SK-N-SH (cell line): ENCODE measurements around the gene RAPSN. TPM values are rescaled to one million over a fixed set of nuclear protein-coding genes. Genes with fewer than 3 reads are reported as not detected.

Experiments used
- CTCF ChIA-PET: fragments of 300-600, 350-600 bp; formaldehyde crosslinking; extraction: SDS; loops from one replicate; lab custom pipeline; 2021; lab: Yijun Ruan, JAX
- POLR2A ChIA-PET: fragments of 350-600 bp; sonication (Branson Sonifier 250); formaldehyde crosslinking; extraction: SDS; loops from one replicate; lab custom pipeline; 2020; ENCODE audit warnings: antibody characterized with exemption, inconsistent platforms; lab: Yijun Ruan, JAX
- DNase-seq: peaks from one replicate; pipeline ENCODE4 v3.0.0; 2012
- H2AFZ ChIP-seq: fragments of 200-600 bp; sonication (generic); 2 replicates; pipeline ENCODE4 v1.8.1; 2016; ENCODE audit warnings: antibody characterized with exemption, mild to moderate bottlenecking, low read depth
- H3F3A ChIP-seq: fragments of 200-600 bp; sonication (generic); replicated peaks from 2 replicates; pipeline ENCODE3; 2016; ENCODE audit warnings: antibody characterized with exemption, mild to moderate bottlenecking; ENCODE audit not compliant: insufficient read depth
- H3K27ac ChIP-seq, 2 experiments: fragments of 200-500 bp in 1 of 2; fragments of 200-600 bp in 1 of 2; sonication (Bioruptor generic) in 1 of 2; sonication (generic), shearing (Covaris generic) in 1 of 2; 2 replicates each; pipeline versions ENCODE4 v1.5.1 to v1.6.1; 2014 to 2016; ENCODE audit warnings: low read depth in 2 of 2, inconsistent platforms in 1 of 2, low read length in 1 of 2, mild to moderate bottlenecking in 1 of 2, mixed read lengths in 1 of 2
- H3K27me3 ChIP-seq: fragments of 200-600 bp; sonication (generic), shearing (Covaris generic); 2 replicates; pipeline ENCODE4 v1.6.1; 2016; ENCODE audit warnings: mixed run types; ENCODE audit not compliant: insufficient read depth
- H3K36me3 ChIP-seq, 2 experiments: fragments of 200-500 bp in 1 of 2; fragments of 200-600 bp in 1 of 2; sonication (Bioruptor generic) in 1 of 2; sonication (generic) in 1 of 2; replicated peaks in 1 of 2; 2 replicates each; pipeline versions ENCODE3 to v1.5.1; 2014 to 2016; ENCODE audit warnings: low read length in 1 of 2, mild to moderate bottlenecking in 1 of 2; ENCODE audit not compliant: insufficient read depth in 2 of 2, control insufficient read depth in 1 of 2
- H3K4me1 ChIP-seq, 2 experiments: fragments of 200-500 bp in 1 of 2; fragments of 200-600 bp in 1 of 2; sonication (Bioruptor generic) in 1 of 2; sonication (generic), shearing (Covaris generic) in 1 of 2; 2 replicates each; pipeline versions ENCODE4 v1.5.1 to v1.6.1; 2014 to 2016; ENCODE audit warnings: low read depth in 1 of 2, low read length in 1 of 2, mixed run types in 1 of 2; ENCODE audit not compliant: insufficient read depth in 2 of 2, control insufficient read depth in 1 of 2
- H3K4me2 ChIP-seq: fragments of 200-600 bp; sonication (generic), shearing (Covaris generic); 2 replicates; pipeline ENCODE4 v1.6.1; 2017; ENCODE audit warnings: mixed run types
- H3K4me3 ChIP-seq, 2 experiments: fragments of 200-500 bp in 1 of 2; fragments of 200-600 bp in 1 of 2; sonication (Bioruptor generic) in 1 of 2; sonication (generic), shearing (Covaris generic) in 1 of 2; 2 replicates each; pipeline versions ENCODE4 v1.5.1 to v1.8.1; 2014 to 2016; ENCODE audit warnings: low read depth in 2 of 2, inconsistent platforms in 1 of 2, low read length in 1 of 2, mild to moderate bottlenecking in 1 of 2, mixed read lengths in 1 of 2, moderate library complexity in 1 of 2
- H3K79me2 ChIP-seq: fragments of 200-600 bp; sonication (generic); 2 replicates; pipeline ENCODE4 v1.8.1; 2017; ENCODE audit warnings: mild to moderate bottlenecking; ENCODE audit not compliant: insufficient read depth
- H3K9ac ChIP-seq: fragments of 200-600 bp; sonication (generic); 2 replicates; pipeline ENCODE4 v1.6.1; 2017; ENCODE audit warnings: mixed run types
- H3K9me2 ChIP-seq: fragments of 200-600 bp; sonication (generic); 2 replicates; pipeline ENCODE4 v1.6.1; 2017; ENCODE audit warnings: mixed run types
- H3K9me3 ChIP-seq: fragments of 200-600 bp; sonication (generic); 2 replicates; pipeline ENCODE4 v1.6.1; 2017; ENCODE audit warnings: mixed run types, mild to moderate bottlenecking, moderate library complexity
- H4K20me1 ChIP-seq: fragments of 200-600 bp; sonication (generic); 2 replicates; pipeline ENCODE4 v1.6.1; 2017; ENCODE audit warnings: mild to moderate bottlenecking, mixed run types; ENCODE audit not compliant: insufficient read depth
- CHD2 ChIP-seq: fragments of 150-350 bp; IDR thresholded peaks from 2 replicates; pipeline ENCODE4 v1.6.1; 2018; ENCODE audit warnings: low read length; ENCODE audit not compliant: partially characterized antibody
- ELF1 ChIP-seq: IDR thresholded peaks from 2 replicates; pipeline ENCODE4 v1.4.0; 2012
- FOSL2 ChIP-seq: IDR thresholded peaks from 2 replicates; pipeline ENCODE4 v1.4.0; 2012; ENCODE audit warnings: low read depth, mild to moderate bottlenecking, moderate library complexity, borderline replicate concordance
- FOXM1 ChIP-seq: IDR thresholded peaks from 2 replicates; pipeline ENCODE4 v1.4.0; 2012; ENCODE audit warnings: low read depth, mild to moderate bottlenecking
- MXI1 ChIP-seq: IDR thresholded peaks from 2 replicates; pipeline ENCODE4 v1.6.1; 2012; ENCODE audit warnings: mild to moderate bottlenecking, low read depth, low read length, improper control_type of control experiment
- RAD21 ChIP-seq: IDR thresholded peaks from 2 replicates; pipeline ENCODE4 v1.6.1; 2012; ENCODE audit warnings: mild to moderate bottlenecking, low read length
- RCOR1 ChIP-seq: fragments of 150-350 bp; IDR thresholded peaks from 2 replicates; pipeline ENCODE4 v1.6.1; 2017; ENCODE audit warnings: antibody characterized with exemption, low read length
- RFX5 ChIP-seq: IDR thresholded peaks from 2 replicates; pipeline ENCODE4 v1.6.1; 2012; ENCODE audit warnings: mild to moderate bottlenecking, improper control_type of control experiment, low read length
- RXRA ChIP-seq: IDR thresholded peaks from 2 replicates; pipeline ENCODE4 v1.4.0; 2012; ENCODE audit warnings: low read depth, mild to moderate bottlenecking, borderline replicate concordance
- SIN3A ChIP-seq: IDR thresholded peaks from 2 replicates; pipeline ENCODE4 v1.6.1; 2012; ENCODE audit warnings: low read depth, mild to moderate bottlenecking, low read length, moderate library complexity, borderline replicate concordance
- TAF1 ChIP-seq: IDR thresholded peaks from 2 replicates; pipeline ENCODE4 v1.6.1; 2012; ENCODE audit warnings: low read depth, mild to moderate bottlenecking, low read length, moderate library complexity, borderline replicate concordance
- TEAD4 ChIP-seq: IDR thresholded peaks from 2 replicates; pipeline ENCODE4 v1.4.0; 2012; ENCODE audit warnings: mild to moderate bottlenecking, borderline replicate concordance; ENCODE audit not compliant: insufficient read depth
- WGBS: methylation state at CpG from one replicate; pipeline ENCODE4 v1.1.6; 2017; ENCODE audit warnings: low lambda C conversion rate; 5-methylcytosine and 5-hydroxymethylcytosine counted together
- polyA plus RNA-seq, 3 experiments: library from polyadenylated mRNA; depleted of rRNA; stranded (reverse); fragments of >200 nt; gene quantifications; 2 replicates each; pipeline ENCODE4 v1.2.3, GENCODE V29; 2012
- TF ChIP-seq, protein P1 (sequence below): IDR thresholded peaks from 2 replicates; pipeline ENCODE4; 2012
- TF ChIP-seq, protein P2 (sequence below): IDR thresholded peaks from 2 replicates; pipeline ENCODE4 v1.4.0; 2012; ENCODE audit warnings: low read depth, borderline replicate concordance
- TF ChIP-seq, protein P3 (sequence below): IDR thresholded peaks from 2 replicates; pipeline ENCODE4 v1.4.0; 2012; ENCODE audit warnings: low read depth, borderline replicate concordance
- TF ChIP-seq, protein P4 (sequence below): fragments of 150-350 bp; IDR thresholded peaks from 2 replicates; pipeline ENCODE4 v1.6.1; 2016; ENCODE audit warnings: mild to moderate bottlenecking, low read depth, low read length

The RAPSN gene
- polyA plus RNA-seq, 1 of the 3 experiments (the other 2 are of a cell fraction), result 0.07 TPM

DNA sequence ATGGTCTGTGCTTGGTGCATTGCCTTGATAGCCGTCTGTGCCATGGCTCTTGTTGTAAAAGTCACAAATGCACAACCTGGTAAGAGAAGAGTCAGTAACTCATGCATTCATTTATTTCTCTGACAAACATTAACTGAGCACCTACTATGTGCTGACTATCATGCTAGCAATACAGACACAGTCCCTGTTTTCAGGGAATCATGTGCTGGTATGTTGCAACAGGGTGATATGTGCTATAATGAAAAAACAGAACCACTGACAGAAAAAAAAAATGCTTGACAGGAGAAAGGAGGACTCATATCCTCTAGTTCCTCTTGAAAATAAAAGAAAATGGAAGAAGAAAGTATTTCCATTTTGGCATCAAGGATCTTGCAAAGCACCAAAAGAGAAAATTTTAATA lies 34.5 kb upstream of the RAPSN start:
- no peaks in the 10 kb centered on the region for H4K20me1 ChIP-seq
- no peak overlapping the region for H3K9ac ChIP-seq
- no peak for DNase-seq
- H3K79me2 ChIP-seq, result peaks cover 53% of the 10 kb centered on the region; the same call in 1 of the 2 replicates
- H3K9me3 ChIP-seq, result no peaks in the 10 kb centered on the region
- WGBS, result 100% methylated on average over 1 of the region's 1 CpG
- H3K4me1 ChIP-seq, result no peaks in the 10 kb centered on the region; a peak in 1 of 4 replicates
- no peak overlapping the region for H3K27ac ChIP-seq
- H3K36me3 ChIP-seq, result peaks cover 75 to 86% of the 10 kb centered on the region in 2 experiments
- H3K27me3 ChIP-seq, result no peaks in the 10 kb centered on the region
- no peak overlapping the region for H3K4me2 ChIP-seq
- H2AFZ ChIP-seq, result no peak overlapping the region
- peaks cover 21% of the 10 kb centered on the region for H3F3A ChIP-seq
- no peaks in the 10 kb centered on the region for H3K9me2 ChIP-seq
- TF ChIP-seq RXRA, result no peak
- no peak for TF ChIP-seq TEAD4
- no peak for TF ChIP-seq FOSL2
- no peak for TF ChIP-seq MXI1
- TF ChIP-seq TAF1, result no peak
- TF ChIP-seq CHD2, result no peak
- TF ChIP-seq SIN3A, result no peak
- TF ChIP-seq, protein P1, sequence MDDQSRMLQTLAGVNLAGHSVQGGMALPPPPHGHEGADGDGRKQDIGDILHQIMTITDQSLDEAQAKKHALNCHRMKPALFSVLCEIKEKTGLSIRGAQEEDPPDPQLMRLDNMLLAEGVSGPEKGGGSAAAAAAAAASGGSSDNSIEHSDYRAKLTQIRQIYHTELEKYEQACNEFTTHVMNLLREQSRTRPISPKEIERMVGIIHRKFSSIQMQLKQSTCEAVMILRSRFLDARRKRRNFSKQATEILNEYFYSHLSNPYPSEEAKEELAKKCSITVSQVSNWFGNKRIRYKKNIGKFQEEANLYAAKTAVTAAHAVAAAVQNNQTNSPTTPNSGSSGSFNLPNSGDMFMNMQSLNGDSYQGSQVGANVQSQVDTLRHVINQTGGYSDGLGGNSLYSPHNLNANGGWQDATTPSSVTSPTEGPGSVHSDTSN, result no peak
- TF ChIP-seq, protein P2, sequence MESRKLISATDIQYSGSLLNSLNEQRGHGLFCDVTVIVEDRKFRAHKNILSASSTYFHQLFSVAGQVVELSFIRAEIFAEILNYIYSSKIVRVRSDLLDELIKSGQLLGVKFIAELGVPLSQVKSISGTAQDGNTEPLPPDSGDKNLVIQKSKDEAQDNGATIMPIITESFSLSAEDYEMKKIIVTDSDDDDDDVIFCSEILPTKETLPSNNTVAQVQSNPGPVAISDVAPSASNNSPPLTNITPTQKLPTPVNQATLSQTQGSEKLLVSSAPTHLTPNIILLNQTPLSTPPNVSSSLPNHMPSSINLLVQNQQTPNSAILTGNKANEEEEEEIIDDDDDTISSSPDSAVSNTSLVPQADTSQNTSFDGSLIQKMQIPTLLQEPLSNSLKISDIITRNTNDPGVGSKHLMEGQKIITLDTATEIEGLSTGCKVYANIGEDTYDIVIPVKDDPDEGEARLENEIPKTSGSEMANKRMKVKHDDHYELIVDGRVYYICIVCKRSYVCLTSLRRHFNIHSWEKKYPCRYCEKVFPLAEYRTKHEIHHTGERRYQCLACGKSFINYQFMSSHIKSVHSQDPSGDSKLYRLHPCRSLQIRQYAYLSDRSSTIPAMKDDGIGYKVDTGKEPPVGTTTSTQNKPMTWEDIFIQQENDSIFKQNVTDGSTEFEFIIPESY, result no peak
- TF ChIP-seq, protein P3, sequence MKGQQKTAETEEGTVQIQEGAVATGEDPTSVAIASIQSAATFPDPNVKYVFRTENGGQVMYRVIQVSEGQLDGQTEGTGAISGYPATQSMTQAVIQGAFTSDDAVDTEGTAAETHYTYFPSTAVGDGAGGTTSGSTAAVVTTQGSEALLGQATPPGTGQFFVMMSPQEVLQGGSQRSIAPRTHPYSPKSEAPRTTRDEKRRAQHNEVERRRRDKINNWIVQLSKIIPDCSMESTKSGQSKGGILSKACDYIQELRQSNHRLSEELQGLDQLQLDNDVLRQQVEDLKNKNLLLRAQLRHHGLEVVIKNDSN, result no peak
- TF ChIP-seq FOXM1, result no peak
- TF ChIP-seq RAD21, result no peak
- no peak for TF ChIP-seq RCOR1
- TF ChIP-seq, protein P4, sequence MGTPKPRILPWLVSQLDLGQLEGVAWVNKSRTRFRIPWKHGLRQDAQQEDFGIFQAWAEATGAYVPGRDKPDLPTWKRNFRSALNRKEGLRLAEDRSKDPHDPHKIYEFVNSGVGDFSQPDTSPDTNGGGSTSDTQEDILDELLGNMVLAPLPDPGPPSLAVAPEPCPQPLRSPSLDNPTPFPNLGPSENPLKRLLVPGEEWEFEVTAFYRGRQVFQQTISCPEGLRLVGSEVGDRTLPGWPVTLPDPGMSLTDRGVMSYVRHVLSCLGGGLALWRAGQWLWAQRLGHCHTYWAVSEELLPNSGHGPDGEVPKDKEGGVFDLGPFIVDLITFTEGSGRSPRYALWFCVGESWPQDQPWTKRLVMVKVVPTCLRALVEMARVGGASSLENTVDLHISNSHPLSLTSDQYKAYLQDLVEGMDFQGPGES, result no peak
- no peak for TF ChIP-seq RFX5
- no peak for TF ChIP-seq ELF1
- ChIA-PET POLR2A (no interaction called here), CTCF (no interaction called here)
- no peak overlapping the region for H3K4me3 ChIP-seq
